Dermis microvascular lymphatic vessel endothelial cell (primary cell): Measurements from ENCODE around the gene ZNF766. TPM values are rescaled to one million over a fixed set of nuclear protein-coding genes. Genes with fewer than 3 reads are reported as not detected.

Experiments used
- total RNA-seq: library from RNA; depleted of rRNA; stranded (reverse); fragments of >200 nt; gene quantifications from 2 replicates; pipeline ENCODE4 v1.2.1, GENCODE V29; 2014

The ZNF766 gene
- total RNA-seq, 1 donor from 2014 or later: 5.4 TPM

Other genes starting within 250 kb of the ZNF766 start
- 8.3 and 9.4 TPM in 2 replicates for gene ZNF614, start 241.2 kb upstream of the ZNF766 start, total RNA-seq
- gene ZNF432, start 220.7 kb upstream of the ZNF766 start, total RNA-seq: 4.5 and 4.9 TPM in 2 replicates
- 6.8 and 8.2 TPM in 2 replicates for gene ZNF841, start 173.8 kb upstream of the ZNF766 start, total RNA-seq
- gene ZNF616, start 129.6 kb upstream of the ZNF766 start, total RNA-seq: 5.4 and 7.7 TPM in 2 replicates
- 7.5 and 7.8 TPM in 2 replicates for gene ZNF836, start 98.0 kb upstream of the ZNF766 start, total RNA-seq
- 95.0 and 163 TPM in 2 replicates for gene PPP2R1A, start 79.5 kb upstream of the ZNF766 start, total RNA-seq
- gene ZNF480, start 27.6 kb downstream of the ZNF766 start, total RNA-seq: 3.2 and 5.2 TPM in 2 replicates
- gene ZNF610, start 66.7 kb downstream of the ZNF766 start, total RNA-seq: 1.7 and 2.0 TPM in 2 replicates
- 18.0 and 19.0 TPM in 2 replicates for gene ZNF880, start 100.3 kb downstream of the ZNF766 start, total RNA-seq
- gene ZNF528, start 128.3 kb downstream of the ZNF766 start, total RNA-seq: 7.3 and 9.1 TPM in 2 replicates
- not detected in 2 replicates for gene ZNF534, start 159.6 kb downstream of the ZNF766 start, total RNA-seq
- gene ZNF578, start 184.0 kb downstream of the ZNF766 start, total RNA-seq: 0.64 and 1.4 TPM in 2 replicates